Activated CD4-positive, alpha-beta T cell treated with anti-CD3 and anti-CD28 coated beads for 36 hours (primary cell): ENCODE results near the gene MECP2. TPM values are rescaled to one million over a fixed set of nuclear protein-coding genes. Genes with fewer than 3 reads are reported as not detected.
"Not testable (repeated sequence)": the region's sequence is repeated elsewhere in the genome, so short reads cannot be mapped to it uniquely, and the experiment has no call there.

Source experiments
- ATAC-seq: fragments of 200-7000 bp; cut with Tn5 transposase; one replicate; pipeline ENCODE4 v1.10.0; 2021; ENCODE audit warnings: mild to moderate bottlenecking, moderate library complexity
- CTCF ChIA-PET: fragments of 350-600 bp; sonication (Branson Sonifier 250); formaldehyde crosslinking; loops from one replicate; lab custom pipeline; 2021; ENCODE audit warnings: antibody characterized with exemption; lab: Charles Lee
- POLR2A ChIA-PET: fragments of 350-600 bp; sonication (Branson Sonifier 250); formaldehyde crosslinking; loops from one replicate; lab custom pipeline; 2021; ENCODE audit warnings: antibody characterized with exemption, inconsistent platforms; lab: Charles Lee
- DNase-seq: peaks from one replicate; pipeline ENCODE4 v3.0.0-alpha.2; 2020
- H3K27ac Mint-ChIP-seq: one replicate; pipeline ENCODE4 v1.8.0; 2021; ENCODE audit warnings: mixed read lengths
- H3K27me3 Mint-ChIP-seq: one replicate; pipeline ENCODE4 v1.8.0; 2021; ENCODE audit warnings: mixed read lengths
- H3K36me3 Mint-ChIP-seq: one replicate; pipeline ENCODE4 v1.8.0; 2021; ENCODE audit warnings: low read depth, mixed read lengths
- H3K4me1 Mint-ChIP-seq: one replicate; pipeline ENCODE4 v1.8.0; 2021; ENCODE audit warnings: mixed read lengths
- H3K4me3 Mint-ChIP-seq: one replicate; pipeline ENCODE4 v1.8.0; 2021; ENCODE audit warnings: mild to moderate bottlenecking, moderate library complexity, mixed read lengths
- H3K9me3 Mint-ChIP-seq: one replicate; pipeline ENCODE4 v1.8.0; 2021; ENCODE audit warnings: low read depth, mixed read lengths
- intact Hi-C, 2 experiments: fragments of 100-400 bp; cut with DNase I in 1 of 2; cut with micrococcal nuclease in 1 of 2; formaldehyde crosslinking; loops; one replicate each; pipeline versions ENCODE4 v1.14.2 to v1.15.1; 2022 to 2024; cut with DNase I, micrococcal nuclease
- total RNA-seq, 2 experiments: library from RNA; stranded (reverse); gene quantifications; one replicate each; pipeline ENCODE4 v1.2.3, GENCODE V29; 2021

The MECP2 gene
- total RNA-seq: 10 to 100 TPM; 50.7 to 60.0 TPM

GRCh38 chrX:154097589-154098541 is at the start of gene MECP2:
Gene MECP2 (minus strand): TSS chrX:154097717.
- peak; percentile 93 for DNase-seq
- ChIA-PET POLR2A (interaction anchor here (1.0 kb wide), 1 partner anchor 131 kb away, joined by 4 read pairs; no protein-coding TSS in a partner anchor), CTCF (interaction anchor here (0.7 kb wide), 1 partner anchor 707 kb away, joined by 3 read pairs; no protein-coding TSS in a partner anchor)
- peak within 1 kb of the TSS; percentile 96 for H3K27ac Mint-ChIP-seq
- H3K27me3 Mint-ChIP-seq: peaks cover 2% of the 10 kb centered on the region
- peaks cover 56% of the 10 kb centered on the region for H3K4me1 Mint-ChIP-seq
- H3K36me3 Mint-ChIP-seq: peaks cover 12% of the 10 kb centered on the region
- ATAC-seq: peak; percentile 87
- H3K4me3 Mint-ChIP-seq: peak within 1 kb of the TSS; percentile 81
- intact Hi-C loops: loop anchor here in 1 of 2 experiments (1.0 to 10.0 kb wide), 12 partner anchors 38 to 664 kb away; partner anchors contain the start of genes ABCD1, BCAP31, DKC1 and EMD
- no peaks in the 10 kb centered on the region for H3K9me3 Mint-ChIP-seq

GRCh38 chrX:154144010-154144409 is 46.5 kb upstream of the MECP2 start, which contains the start of gene OPN1LW:
Gene OPN1LW (plus strand): TSS chrX:154144243. CDS start chrX:154144284, 41 bp downstream.
- ATAC-seq, H3K4me3 Mint-ChIP-seq, POLR2A ChIA-PET, H3K27ac Mint-ChIP-seq, H3K9me3 Mint-ChIP-seq, CTCF ChIA-PET, H3K4me1 Mint-ChIP-seq, H3K27me3 Mint-ChIP-seq, intact Hi-C loops, DNase-seq, H3K36me3 Mint-ChIP-seq: not testable (repeated sequence)

GRCh38 chrX:154142950-154143745 is 45.6 kb upstream of the MECP2 start:
- ChIA-PET POLR2A (no interaction called here), CTCF (no interaction called here)
- no peaks in the 10 kb centered on the region for H3K9me3 Mint-ChIP-seq
- H3K27me3 Mint-ChIP-seq: no peaks in the 10 kb centered on the region
- no peak for ATAC-seq
- H3K4me1 Mint-ChIP-seq: no peaks in the 10 kb centered on the region
- intact Hi-C loops: no loop called here
- H3K27ac Mint-ChIP-seq: no peak overlapping the region
- DNase-seq: no peak
- no peak overlapping the region for H3K4me3 Mint-ChIP-seq
- H3K36me3 Mint-ChIP-seq: no peaks in the 10 kb centered on the region

GRCh38 chrX:154142386-154142785 is 44.9 kb upstream of the MECP2 start:
- Mint-ChIP-seq H3K36me3 (no peaks in the 10 kb centered on the region), H3K27ac (no peak overlapping the region), H3K4me1 (no peaks in the 10 kb centered on the region), H3K27me3 (no peaks in the 10 kb centered on the region), H3K9me3 (no peaks in the 10 kb centered on the region), H3K4me3 (no peak overlapping the region)
- ATAC-seq (no peak), DNase-seq (no peak)
- intact Hi-C loops: no loop called here
- ChIA-PET CTCF (interaction anchor here (0.6 kb wide), 1 partner anchor 13 kb away, joined by 3 read pairs; no protein-coding TSS in a partner anchor), POLR2A (no interaction called here)

GRCh38 chrX:154140742-154141141 is 43.2 kb upstream of the MECP2 start:
- intact Hi-C loops: no loop called here
- no peaks in the 10 kb centered on the region for H3K9me3 Mint-ChIP-seq
- ChIA-PET CTCF (no interaction called here), POLR2A (no interaction called here)
- H3K4me3 Mint-ChIP-seq: no peak overlapping the region
- no peak for DNase-seq
- ATAC-seq: no peak
- H3K27ac Mint-ChIP-seq: no peak overlapping the region
- H3K27me3 Mint-ChIP-seq: no peaks in the 10 kb centered on the region
- H3K36me3 Mint-ChIP-seq: no peaks in the 10 kb centered on the region
- H3K4me1 Mint-ChIP-seq: peaks cover 7% of the 10 kb centered on the region

GRCh38 chrX:154140206-154140605 is 42.7 kb upstream of the MECP2 start:
- ChIA-PET POLR2A (no interaction called here), CTCF (no interaction called here)
- Mint-ChIP-seq H3K27me3 (no peaks in the 10 kb centered on the region), H3K36me3 (no peaks in the 10 kb centered on the region), H3K9me3 (no peaks in the 10 kb centered on the region), H3K27ac (no peak overlapping the region), H3K4me3 (no peak overlapping the region), H3K4me1 (peaks cover 11% of the 10 kb centered on the region)
- ATAC-seq: no peak
- intact Hi-C loops: no loop called here
- no peak for DNase-seq

GRCh38 chrX:154138857-154139256 is 41.3 kb upstream of the MECP2 start:
- ChIA-PET POLR2A (no interaction called here), CTCF (interaction anchor here (0.7 kb wide), 1 partner anchor 235 kb away, joined by 3 read pairs; no protein-coding TSS in a partner anchor)
- ATAC-seq: no peak
- no peaks in the 10 kb centered on the region for H3K27me3 Mint-ChIP-seq
- H3K9me3 Mint-ChIP-seq: no peaks in the 10 kb centered on the region
- no peak overlapping the region for H3K4me3 Mint-ChIP-seq
- no peaks in the 10 kb centered on the region for H3K36me3 Mint-ChIP-seq
- no peak overlapping the region for H3K27ac Mint-ChIP-seq
- peaks cover 17% of the 10 kb centered on the region for H3K4me1 Mint-ChIP-seq
- no peak for DNase-seq
- intact Hi-C loops: no loop called here

GRCh38 chrX:154136627-154137161 is 39.2 kb upstream of the MECP2 start:
- peak overlapping the region; percentile 93 for H3K27ac Mint-ChIP-seq

GRCh38 chrX:154135458-154136229 is 38.1 kb upstream of the MECP2 start:
- POLR2A ChIA-PET: interaction anchor here (0.6 kb wide), 1 partner anchor 33 kb away, joined by 3 read pairs; no protein-coding TSS in a partner anchor
- Mint-ChIP-seq H3K4me1 (peaks cover 17% of the 10 kb centered on the region), H3K27me3 (no peaks in the 10 kb centered on the region), H3K4me3 (no peak overlapping the region), H3K27ac (peak overlapping the region; percentile 69), H3K9me3 (no peaks in the 10 kb centered on the region), H3K36me3 (no peaks in the 10 kb centered on the region)
- DNase-seq: peak; percentile 45
- CTCF ChIA-PET: interaction anchor here (0.7 to 1.7 kb wide), 8 partner anchors 9 to 423 kb away, joined by 3 to 8 read pairs (median 4); no protein-coding TSS in a partner anchor
- intact Hi-C loops: loop anchor here in 1 of 2 experiments (1.0 kb wide), 2 partner anchors 38 to 173 kb away; partner anchors contain the start of gene MECP2
- peak; percentile 74 for ATAC-seq

More at GRCh38 chrX:154136627-154137161, 39.2 kb upstream of the MECP2 start:
- H3K4me1 Mint-ChIP-seq: peaks cover 17% of the 10 kb centered on the region
- ChIA-PET POLR2A (no interaction called here), CTCF (interaction anchor here (0.6 to 1.7 kb wide), 8 partner anchors 10 to 756 kb away, joined by 3 to 6 read pairs (median 4); no protein-coding TSS in a partner anchor)
- ATAC-seq (peak; percentile 76), DNase-seq (peak; percentile 81)
- no peaks in the 10 kb centered on the region for H3K27me3 Mint-ChIP-seq
- intact Hi-C loops: loop anchor here in 1 of 2 experiments (1.0 kb wide), 2 partner anchors 39 to 172 kb away; partner anchors contain the start of gene MECP2
- H3K9me3 Mint-ChIP-seq: no peaks in the 10 kb centered on the region
- peak overlapping the region; percentile 61 for H3K4me3 Mint-ChIP-seq
- no peaks in the 10 kb centered on the region for H3K36me3 Mint-ChIP-seq

- no peak overlapping the region for H3K27ac Mint-ChIP-seq
- ChIA-PET CTCF (no interaction called here), POLR2A (no interaction called here)
- H3K4me1 Mint-ChIP-seq: peaks cover 17% of the 10 kb centered on the region
- no peak overlapping the region for H3K4me3 Mint-ChIP-seq
- DNase-seq (no peak), ATAC-seq (no peak)
- no peaks in the 10 kb centered on the region for H3K36me3 Mint-ChIP-seq
- intact Hi-C loops: no loop called here
- no peaks in the 10 kb centered on the region for H3K9me3 Mint-ChIP-seq
- H3K27me3 Mint-ChIP-seq: no peaks in the 10 kb centered on the region
Measured at GRCh38 chrX:154132366-154132765, 34.8 kb upstream of the MECP2 start.
